ENCODE measurements around the gene DRD5. TPM values are rescaled to one million over a fixed set of nuclear protein-coding genes. Genes with fewer than 3 reads are reported as not detected.

The DRD5 gene
- total and polyA plus RNA-seq, 2 donors (not counting 1 experiment from before 2014, with no cell fraction given), result not detected

DNA sequence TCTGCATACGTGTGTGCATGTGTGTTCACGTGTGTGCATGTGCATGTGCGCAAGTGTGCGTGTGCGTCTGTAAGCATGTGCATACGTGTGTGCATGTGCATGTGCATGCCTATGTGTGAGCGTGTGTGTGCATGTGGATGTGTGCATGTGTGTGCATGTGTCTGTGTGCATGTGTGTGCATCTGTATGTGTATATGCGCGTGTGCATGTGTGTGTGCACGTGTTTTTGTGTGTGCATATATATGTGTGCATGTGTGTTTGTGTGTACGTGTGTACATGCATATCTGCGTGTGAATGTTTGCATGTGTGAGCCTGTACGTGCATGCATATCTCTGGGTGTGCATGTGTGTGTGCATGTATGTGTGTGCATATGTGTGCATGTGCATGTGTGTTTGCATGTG, 35.7 kb upstream of the DRD5 start:
- no peaks in the 10 kb centered on the region for H3K27me3 ChIP-seq (replicated peaks in 1 of 4; ENCODE audit: control extremely low read depth in 1 of 4, control insufficient read depth in 3 of 4, insufficient read depth in 4 of 4, low read length in 3 of 4)
- no peak overlapping the region for H3K4me2 ChIP-seq (replicated peaks; ENCODE audit: low read depth, low read length, poor library complexity, severe bottlenecking)
- Mint-ChIP-seq H3K4me3 (no peak overlapping the region), H3K4me1 (no peaks in the 10 kb centered on the region), H3K9me3 (ENCODE audit: insufficient read depth) (no peaks in the 10 kb centered on the region), H3K27me3 (peaks cover 4% of the 10 kb centered on the region), H3K27ac (no peak overlapping the region)
- DNase-seq (no peak), ATAC-seq (ENCODE audit: low read depth) (no peak)
- H3K27ac ChIP-seq (ENCODE audit: low read length in 2 of 2), result no peak overlapping the region
- H3K4me3 ChIP-seq (ENCODE audit: control extremely low read depth in 1 of 5, extremely low read depth in 1 of 5, insufficient read depth in 1 of 5, low read depth in 2 of 5, low read length in 4 of 5), result no peak overlapping the region
- H4K20me1 ChIP-seq (ENCODE audit: control insufficient read depth, insufficient read depth, low read length, poor library complexity, severe bottlenecking), result no peaks in the 10 kb centered on the region
- intact Hi-C loops (cut with micrococcal nuclease), result no loop called here
- H3K36me3 ChIP-seq (replicated peaks in 1 of 2; ENCODE audit: control extremely low read depth in 1 of 2, control insufficient read depth in 1 of 2, extremely low read depth in 1 of 2, insufficient read depth in 2 of 2, low read length in 1 of 2), result no peaks in the 10 kb centered on the region
- 96% methylated on average over 13 of the region's 13 CpGs for WGBS (ENCODE audit: insufficient coverage)
- no peaks in the 10 kb centered on the region for H3K79me2 ChIP-seq (ENCODE audit: control insufficient read depth, insufficient read depth, low read length)
- H3K9ac ChIP-seq (ENCODE audit: low read length), result no peak overlapping the region
- ChIA-PET POLR2A (no interaction called here), CTCF (no interaction called here)
- H3K9me3 ChIP-seq (ENCODE audit: control extremely low read depth in 1 of 3, control insufficient read depth in 2 of 3, insufficient read depth in 1 of 3, low read length in 2 of 3), result peaks cover 0 to 4% (median 0%) of the 10 kb centered on the region in 3 donors
- H2AFZ ChIP-seq (ENCODE audit: insufficient read depth, low read depth, low read length, poor library complexity, severe bottlenecking), result no peak overlapping the region
- no peak for TF ChIP-seq CTCF (IDR thresholded peaks at IDR 0.05)
- TF ChIP-seq EZH2 (IDR thresholded peaks at IDR 0.05; ENCODE audit: borderline replicate concordance, insufficient read depth, low read depth, low read length, poor library complexity, severe bottlenecking), result no peak
- H3K4me1 ChIP-seq (ENCODE audit: control insufficient read depth in 2 of 2, insufficient read depth in 2 of 2, low read length in 2 of 2), result no peaks in the 10 kb centered on the region

- Histone ChIP-seq H3K9me3 (ENCODE audit: control extremely low read depth in 1 of 3, control insufficient read depth in 2 of 3, insufficient read depth in 1 of 3, low read length in 2 of 3) (peaks cover 0 to 4% (median 0%) of the 10 kb centered on the region in 3 donors), H2AFZ (ENCODE audit: insufficient read depth, low read depth, low read length, poor library complexity, severe bottlenecking) (no peak overlapping the region), H3K27ac (ENCODE audit: low read length in 2 of 2) (no peak overlapping the region), H4K20me1 (ENCODE audit: control insufficient read depth, insufficient read depth, low read length, poor library complexity, severe bottlenecking) (no peaks in the 10 kb centered on the region), H3K79me2 (ENCODE audit: control insufficient read depth, insufficient read depth, low read length) (no peaks in the 10 kb centered on the region), H3K36me3 (replicated peaks in 1 of 2; ENCODE audit: control extremely low read depth in 1 of 2, control insufficient read depth in 1 of 2, extremely low read depth in 1 of 2, insufficient read depth in 2 of 2, low read length in 1 of 2) (no peaks in the 10 kb centered on the region), H3K4me1 (ENCODE audit: control insufficient read depth in 2 of 2, insufficient read depth in 2 of 2, low read length in 2 of 2) (no peaks in the 10 kb centered on the region), H3K4me2 (replicated peaks; ENCODE audit: low read depth, low read length, poor library complexity, severe bottlenecking) (no peak overlapping the region), H3K27me3 (replicated peaks in 1 of 4; ENCODE audit: control extremely low read depth in 1 of 4, control insufficient read depth in 3 of 4, insufficient read depth in 4 of 4, low read length in 3 of 4) (no peaks in the 10 kb centered on the region), H3K4me3 (ENCODE audit: control extremely low read depth in 1 of 5, extremely low read depth in 1 of 5, insufficient read depth in 1 of 5, low read depth in 2 of 5, low read length in 4 of 5) (no peak overlapping the region), H3K9ac (ENCODE audit: low read length) (no peak overlapping the region)
- Mint-ChIP-seq H3K27me3 (no peaks in the 10 kb centered on the region), H3K9me3 (ENCODE audit: insufficient read depth) (no peaks in the 10 kb centered on the region), H3K4me1 (no peaks in the 10 kb centered on the region), H3K27ac (no peak overlapping the region), H3K4me3 (no peak overlapping the region)
- 65% methylated on average over 16 of the region's 32 CpGs for WGBS (ENCODE audit: insufficient coverage)
- ATAC-seq (ENCODE audit: low read depth) (no peak), DNase-seq (no peak)
- ChIA-PET CTCF (no interaction called here), POLR2A (no interaction called here)
- intact Hi-C loops (cut with micrococcal nuclease), result no loop called here
- TF ChIP-seq EZH2 (IDR thresholded peaks at IDR 0.05; ENCODE audit: borderline replicate concordance, insufficient read depth, low read depth, low read length, poor library complexity, severe bottlenecking) (no peak), CTCF (IDR thresholded peaks at IDR 0.05) (no peak)
These were observed 22.7 kb upstream of the DRD5 start for GRCh38 chr4:9758641-9759317.

Data from B cell (primary cell).